Ishikawa (cell line): Measurements from ENCODE around the gene CCDC126.

Experiments used
- CEBPB ChIP-seq: IDR thresholded peaks from 2 replicates; pipeline ENCODE4 v1.6.1; 2012
- EP300 ChIP-seq: IDR thresholded peaks from 2 replicates; pipeline ENCODE4 v1.6.1; 2012; ENCODE audit warnings: borderline replicate concordance
- YY1 ChIP-seq: IDR thresholded peaks from 2 replicates; pipeline ENCODE4 v1.6.1; 2012; ENCODE audit warnings: low read depth
- TF ChIP-seq, protein P1 (sequence below): IDR thresholded peaks from 2 replicates; pipeline ENCODE4 v1.6.1; 2012
- TF ChIP-seq, protein P2 (sequence below): IDR thresholded peaks from 2 replicates; pipeline ENCODE4 v1.6.1; 2012; ENCODE audit warnings: low read depth, mild to moderate bottlenecking

DNA sequence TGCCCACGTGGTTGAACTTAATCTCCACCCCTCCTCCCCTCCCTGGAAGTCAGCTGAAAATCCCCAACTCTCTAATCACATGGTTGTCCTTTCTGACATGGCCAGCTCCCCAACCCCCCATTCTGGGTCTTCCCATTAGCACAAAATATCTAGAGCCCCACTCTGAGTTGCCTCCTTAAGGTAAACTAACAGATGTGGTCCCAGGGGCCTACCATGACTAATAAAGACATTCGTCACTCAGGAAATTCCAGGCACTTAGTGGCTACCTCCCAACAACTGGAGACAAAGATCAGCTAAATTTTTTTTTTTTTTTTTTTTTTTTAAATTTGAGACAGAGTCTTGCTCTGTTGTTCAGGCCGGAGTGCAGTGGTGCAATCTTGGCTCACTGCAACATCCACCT is 21.1 kb downstream of the CCDC126 start:
- TF ChIP-seq, protein P1, sequence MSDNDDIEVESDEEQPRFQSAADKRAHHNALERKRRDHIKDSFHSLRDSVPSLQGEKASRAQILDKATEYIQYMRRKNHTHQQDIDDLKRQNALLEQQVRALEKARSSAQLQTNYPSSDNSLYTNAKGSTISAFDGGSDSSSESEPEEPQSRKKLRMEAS: no peak
- TF ChIP-seq, protein P2, sequence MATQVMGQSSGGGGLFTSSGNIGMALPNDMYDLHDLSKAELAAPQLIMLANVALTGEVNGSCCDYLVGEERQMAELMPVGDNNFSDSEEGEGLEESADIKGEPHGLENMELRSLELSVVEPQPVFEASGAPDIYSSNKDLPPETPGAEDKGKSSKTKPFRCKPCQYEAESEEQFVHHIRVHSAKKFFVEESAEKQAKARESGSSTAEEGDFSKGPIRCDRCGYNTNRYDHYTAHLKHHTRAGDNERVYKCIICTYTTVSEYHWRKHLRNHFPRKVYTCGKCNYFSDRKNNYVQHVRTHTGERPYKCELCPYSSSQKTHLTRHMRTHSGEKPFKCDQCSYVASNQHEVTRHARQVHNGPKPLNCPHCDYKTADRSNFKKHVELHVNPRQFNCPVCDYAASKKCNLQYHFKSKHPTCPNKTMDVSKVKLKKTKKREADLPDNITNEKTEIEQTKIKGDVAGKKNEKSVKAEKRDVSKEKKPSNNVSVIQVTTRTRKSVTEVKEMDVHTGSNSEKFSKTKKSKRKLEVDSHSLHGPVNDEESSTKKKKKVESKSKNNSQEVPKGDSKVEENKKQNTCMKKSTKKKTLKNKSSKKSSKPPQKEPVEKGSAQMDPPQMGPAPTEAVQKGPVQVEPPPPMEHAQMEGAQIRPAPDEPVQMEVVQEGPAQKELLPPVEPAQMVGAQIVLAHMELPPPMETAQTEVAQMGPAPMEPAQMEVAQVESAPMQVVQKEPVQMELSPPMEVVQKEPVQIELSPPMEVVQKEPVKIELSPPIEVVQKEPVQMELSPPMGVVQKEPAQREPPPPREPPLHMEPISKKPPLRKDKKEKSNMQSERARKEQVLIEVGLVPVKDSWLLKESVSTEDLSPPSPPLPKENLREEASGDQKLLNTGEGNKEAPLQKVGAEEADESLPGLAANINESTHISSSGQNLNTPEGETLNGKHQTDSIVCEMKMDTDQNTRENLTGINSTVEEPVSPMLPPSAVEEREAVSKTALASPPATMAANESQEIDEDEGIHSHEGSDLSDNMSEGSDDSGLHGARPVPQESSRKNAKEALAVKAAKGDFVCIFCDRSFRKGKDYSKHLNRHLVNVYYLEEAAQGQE: no peak
- TF ChIP-seq EP300 (no peak), CEBPB (no peak), YY1 (no peak)
